ENCODE results near the gene ITPRIP. TPM values are rescaled to one million over a fixed set of nuclear protein-coding genes. Genes with fewer than 3 reads are reported as not detected.

Gene ITPRIP
- total and polyA plus RNA-seq, 3 experiments from 2014 or later = 12.8 to 23.1 (median 13.1) TPM

DNA sequence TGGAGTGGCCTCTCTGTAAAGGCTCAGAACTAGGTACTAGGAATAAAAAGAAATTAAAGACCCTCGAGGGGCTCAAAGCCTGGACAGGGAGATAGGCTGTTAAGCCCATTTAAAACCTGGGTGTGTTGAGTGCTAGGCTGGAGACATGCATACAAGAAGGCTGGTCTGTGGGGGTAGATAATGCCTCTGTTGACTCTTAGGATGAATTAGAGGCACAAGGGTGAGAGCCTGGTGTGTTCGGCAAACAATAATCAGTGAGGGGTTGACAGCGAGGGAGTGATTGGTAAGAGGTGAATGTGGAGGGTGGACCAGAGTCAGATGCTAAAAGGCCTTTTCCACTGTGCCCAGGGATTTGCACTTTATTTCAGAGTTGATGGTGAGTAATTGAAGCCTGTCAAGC is 56.6 kb downstream of the ITPRIP start:
- Mint-ChIP-seq H3K27ac (no peak overlapping the region), H3K27me3 (peaks cover 5 to 26% of the 10 kb centered on the region in 2 donors), H3K36me3 (peaks cover 0 to 2% (median 0%) of the 10 kb centered on the region in 3 donors), H3K4me1 (no peaks in the 10 kb centered on the region), H3K9me3 (no peaks in the 10 kb centered on the region), H3K4me3 (no peak overlapping the region)
- Histone ChIP-seq H3K4me3 (ENCODE audit: low read length) (no peak overlapping the region), H3K27me3 (ENCODE audit: insufficient read depth, low read length, poor library complexity, severe bottlenecking) (no peaks in the 10 kb centered on the region), H3K27ac (ENCODE audit: low read depth, low read length) (no peak overlapping the region), H3K9me3 (ENCODE audit: low read length) (no peaks in the 10 kb centered on the region), H3K36me3 (ENCODE audit: insufficient read depth, low read length) (no peaks in the 10 kb centered on the region), H3K4me1 (ENCODE audit: insufficient read depth, low read length) (no peaks in the 10 kb centered on the region)
- no peak for DNase-seq
- POLR2A ChIA-PET = no interaction called here
- CTCF ChIA-PET = interaction anchor here (2.1 kb wide), 1 partner anchor 10 kb away, joined by 12 read pairs; no protein-coding TSS in a partner anchor

DNA sequence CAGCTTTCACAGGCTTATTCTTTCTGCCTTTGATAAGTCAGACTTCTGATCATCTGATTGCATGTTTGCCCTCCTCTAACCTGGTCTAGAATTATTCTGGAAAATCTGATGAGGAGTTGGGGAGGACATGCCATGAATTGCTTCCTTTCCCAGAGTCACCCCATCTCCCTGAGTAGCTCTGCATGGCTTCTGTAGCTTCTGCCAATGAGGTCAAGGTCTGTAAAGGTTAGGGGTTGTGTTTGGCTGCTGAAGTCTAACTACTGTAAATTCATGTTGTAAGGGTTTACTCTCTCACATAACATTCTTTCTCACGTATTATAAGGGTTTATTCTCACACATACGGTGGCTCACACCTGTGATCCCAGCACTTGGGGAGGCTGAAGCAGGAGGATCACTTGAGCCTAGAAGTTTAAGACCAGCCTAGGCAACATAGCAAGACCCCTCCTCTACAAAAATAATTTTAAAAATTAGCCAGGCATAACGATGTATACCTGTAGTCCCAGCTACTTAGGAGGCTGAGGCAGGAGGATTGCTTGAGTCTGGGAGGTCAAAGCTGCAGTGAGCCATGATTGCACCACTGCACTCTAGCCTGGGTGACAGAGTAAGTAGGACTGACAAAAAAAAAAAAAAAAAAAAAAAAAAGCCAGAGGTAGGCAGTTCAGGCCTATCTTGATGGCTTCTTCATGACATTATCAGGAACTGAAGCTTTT is 58.6 kb downstream of the ITPRIP start:
- Mint-ChIP-seq H3K4me3 (no peak overlapping the region), H3K4me1 (peaks cover 0 to 2% (median 0%) of the 10 kb centered on the region in 3 donors), H3K36me3 (peaks cover 0 to 2% (median 0%) of the 10 kb centered on the region in 3 donors), H3K27me3 (peaks cover 5 to 36% of the 10 kb centered on the region in 2 donors), H3K9me3 (no peaks in the 10 kb centered on the region), H3K27ac (no peak overlapping the region)
- no peaks in the 10 kb centered on the region for H3K9me3 ChIP-seq (ENCODE audit: low read length)
- no peak for DNase-seq
- CTCF ChIA-PET = interaction anchor here (0.7 to 8.5 kb wide), 4 partner anchors 9 to 70 kb away, joined by 3 to 79 read pairs (median 4); no protein-coding TSS in a partner anchor
- H3K36me3 ChIP-seq (ENCODE audit: insufficient read depth, low read length) = no peaks in the 10 kb centered on the region
- POLR2A ChIA-PET = no interaction called here
- H3K27ac ChIP-seq (ENCODE audit: low read depth, low read length) = no peak overlapping the region
- H3K4me3 ChIP-seq (ENCODE audit: low read length) = no peak overlapping the region
- H3K27me3 ChIP-seq (ENCODE audit: insufficient read depth, low read length, poor library complexity, severe bottlenecking) = no peaks in the 10 kb centered on the region
- H3K4me1 ChIP-seq (ENCODE audit: insufficient read depth, low read length) = peaks cover 3% of the 10 kb centered on the region

DNA sequence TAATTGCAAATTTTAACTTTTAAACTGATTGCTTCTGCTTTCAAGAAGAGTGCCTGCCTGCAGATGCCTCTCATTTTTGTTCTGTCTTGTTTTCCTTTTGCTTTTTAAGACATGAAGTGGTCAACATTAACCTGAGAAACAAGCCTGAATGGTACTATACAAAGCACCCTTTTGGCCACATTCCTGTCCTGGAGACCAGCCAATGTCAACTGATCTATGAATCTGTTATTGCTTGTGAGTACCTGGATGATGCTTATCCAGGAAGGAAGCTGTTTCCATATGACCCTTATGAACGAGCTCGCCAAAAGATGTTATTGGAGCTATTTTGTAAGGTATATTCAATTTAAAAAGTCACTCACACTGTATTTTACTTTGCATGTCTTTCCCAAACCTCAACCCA is 60.5 kb downstream of the ITPRIP start:
- Histone ChIP-seq H3K27me3 (ENCODE audit: insufficient read depth, low read length, poor library complexity, severe bottlenecking) (no peaks in the 10 kb centered on the region), H3K4me1 (ENCODE audit: insufficient read depth, low read length) (peaks cover 3% of the 10 kb centered on the region), H3K4me3 (ENCODE audit: low read length) (no peak overlapping the region), H3K9me3 (ENCODE audit: low read length) (no peaks in the 10 kb centered on the region), H3K27ac (ENCODE audit: low read depth, low read length) (no peak overlapping the region), H3K36me3 (ENCODE audit: insufficient read depth, low read length) (no peaks in the 10 kb centered on the region)
- POLR2A ChIA-PET = no interaction called here
- peaks cover 0 to 2% (median 0%) of the 10 kb centered on the region in 3 donors for H3K36me3 Mint-ChIP-seq
- no peak overlapping the region for H3K27ac Mint-ChIP-seq
- no peak overlapping the region for H3K4me3 Mint-ChIP-seq
- DNase-seq = no peak
- CTCF ChIA-PET = interaction anchor here (1.0 to 8.5 kb wide), 4 partner anchors 12 to 73 kb away, joined by 4 to 79 read pairs (median 32); partner anchors contain the start of gene GSTO1
- no peaks in the 10 kb centered on the region for H3K9me3 Mint-ChIP-seq
- peaks cover 8 to 40% of the 10 kb centered on the region in 2 donors for H3K27me3 Mint-ChIP-seq
- H3K4me1 Mint-ChIP-seq = peaks cover 0 to 6% (median 0%) of the 10 kb centered on the region in 3 donors

DNA sequence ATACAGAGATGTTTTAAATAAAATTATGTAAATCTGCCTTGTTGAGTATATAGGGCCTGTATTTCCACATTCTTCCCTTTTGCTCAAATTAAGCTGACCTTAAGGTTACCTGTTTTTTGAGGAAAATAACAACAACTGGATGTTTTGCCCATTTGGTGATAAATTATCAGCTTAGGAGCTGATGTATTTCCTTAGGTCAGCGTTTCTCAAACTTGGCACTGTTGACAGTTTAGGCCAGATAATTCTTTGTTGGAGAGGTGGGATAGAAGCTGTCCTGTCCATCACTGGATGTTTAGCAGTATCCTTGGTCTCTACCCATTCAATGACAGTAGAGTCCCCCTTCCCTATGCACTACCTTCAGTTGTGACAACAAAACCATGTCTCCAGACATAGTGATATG is 62.1 kb downstream of the ITPRIP start:
- Histone ChIP-seq H3K9me3 (ENCODE audit: low read length) (no peaks in the 10 kb centered on the region), H3K4me3 (ENCODE audit: low read length) (no peak overlapping the region), H3K27me3 (ENCODE audit: insufficient read depth, low read length, poor library complexity, severe bottlenecking) (no peaks in the 10 kb centered on the region), H3K4me1 (ENCODE audit: insufficient read depth, low read length) (peaks cover 3% of the 10 kb centered on the region), H3K36me3 (ENCODE audit: insufficient read depth, low read length) (no peaks in the 10 kb centered on the region), H3K27ac (ENCODE audit: low read depth, low read length) (no peak overlapping the region)
- peaks cover 0 to 6% (median 0%) of the 10 kb centered on the region in 3 donors for H3K4me1 Mint-ChIP-seq
- no peaks in the 10 kb centered on the region for H3K9me3 Mint-ChIP-seq
- DNase-seq = no peak
- H3K4me3 Mint-ChIP-seq = no peak overlapping the region
- ChIA-PET POLR2A (no interaction called here), CTCF (interaction anchor here (1.6 to 8.5 kb wide), 7 partner anchors 13 to 70 kb away, joined by 5 to 79 read pairs (median 11); partner anchors contain the start of genes GSTO1 and ITPRIP)
- peaks cover 8 to 40% of the 10 kb centered on the region in 2 donors for H3K27me3 Mint-ChIP-seq
- H3K36me3 Mint-ChIP-seq = peaks cover 0 to 2% (median 0%) of the 10 kb centered on the region in 3 donors
- H3K27ac Mint-ChIP-seq = no peak overlapping the region

DNA sequence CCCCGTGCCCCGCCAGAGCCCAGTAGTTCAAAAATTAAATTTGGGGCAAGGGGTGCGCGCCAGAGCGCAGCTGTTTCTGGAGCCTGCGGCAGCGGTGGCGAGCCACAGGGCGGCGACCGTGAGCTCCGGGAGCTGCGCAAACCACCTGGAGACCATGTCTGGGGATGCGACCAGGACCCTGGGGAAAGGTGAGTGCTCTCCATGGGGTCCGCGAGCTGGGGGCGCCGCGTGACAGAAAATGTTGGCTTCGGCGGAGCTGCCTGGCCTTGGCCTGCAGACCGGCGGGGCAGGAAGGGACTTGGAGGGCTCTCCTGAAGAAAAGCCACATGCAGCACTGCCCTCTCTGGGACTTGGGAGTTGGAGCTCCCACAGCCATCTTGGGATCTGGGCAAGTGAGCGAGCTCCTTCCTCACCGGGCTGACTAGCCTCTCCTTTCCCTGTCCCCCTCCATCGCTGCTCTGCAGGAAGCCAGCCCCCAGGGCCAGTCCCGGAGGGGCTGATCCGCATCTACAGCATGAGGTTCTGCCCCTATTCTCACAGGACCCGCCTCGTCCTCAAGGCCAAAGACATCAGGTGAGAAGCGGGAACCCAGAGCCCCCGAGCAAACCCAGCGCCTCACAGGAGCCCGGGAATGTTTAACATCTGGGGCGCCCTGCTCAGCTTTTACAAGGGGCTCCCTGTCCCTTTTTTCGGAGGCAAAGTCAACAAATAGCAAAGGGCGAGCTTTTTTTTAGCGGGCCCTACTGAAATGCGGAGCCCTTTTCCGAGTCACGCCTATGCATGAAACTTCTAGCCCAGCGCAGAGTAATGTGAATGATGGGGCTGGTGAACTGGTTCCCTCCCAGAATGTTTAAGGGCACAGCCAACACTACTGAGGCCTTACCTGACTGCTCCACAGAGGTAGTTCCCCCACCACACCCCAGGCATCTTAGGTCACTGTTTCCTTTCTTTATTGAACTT is 63.2 kb downstream of the ITPRIP start:
- no peaks in the 10 kb centered on the region for H3K27me3 ChIP-seq (ENCODE audit: insufficient read depth, low read length, poor library complexity, severe bottlenecking)
- Mint-ChIP-seq H3K27ac (no peak overlapping the region), H3K36me3 (no peaks in the 10 kb centered on the region), H3K9me3 (no peaks in the 10 kb centered on the region), H3K27me3 (peaks cover 8 to 35% of the 10 kb centered on the region in 2 donors), H3K4me3 (peak overlapping the region in 3 of 7 donors; percentile 15 to 52 (median 20)), H3K4me1 (peaks cover 0 to 6% (median 0%) of the 10 kb centered on the region in 3 donors)
- DNase-seq = peak in 4 of 5 donors; percentile 18 to 51 (median 35)
- ChIA-PET POLR2A (interaction anchor here (1.0 to 1.3 kb wide), 4 partner anchors 63 to 153 kb away, joined by 3 to 4 read pairs (median 4); partner anchors contain the start of genes CFAP58, ITPRIP and SFR1), CTCF (interaction anchor here (1.1 to 8.5 kb wide), 24 partner anchors 8 to 563 kb away, joined by 3 to 79 read pairs (median 6); partner anchors contain the start of genes CFAP58, GSTO1 and ITPRIP)
- H3K27ac ChIP-seq (ENCODE audit: low read depth, low read length) = no peak overlapping the region
- no peak overlapping the region for H3K4me3 ChIP-seq (ENCODE audit: low read length)
- H3K36me3 ChIP-seq (ENCODE audit: insufficient read depth, low read length) = no peaks in the 10 kb centered on the region
- no peaks in the 10 kb centered on the region for H3K9me3 ChIP-seq (ENCODE audit: low read length)
- H3K4me1 ChIP-seq (ENCODE audit: insufficient read depth, low read length) = peaks cover 3% of the 10 kb centered on the region

DNA sequence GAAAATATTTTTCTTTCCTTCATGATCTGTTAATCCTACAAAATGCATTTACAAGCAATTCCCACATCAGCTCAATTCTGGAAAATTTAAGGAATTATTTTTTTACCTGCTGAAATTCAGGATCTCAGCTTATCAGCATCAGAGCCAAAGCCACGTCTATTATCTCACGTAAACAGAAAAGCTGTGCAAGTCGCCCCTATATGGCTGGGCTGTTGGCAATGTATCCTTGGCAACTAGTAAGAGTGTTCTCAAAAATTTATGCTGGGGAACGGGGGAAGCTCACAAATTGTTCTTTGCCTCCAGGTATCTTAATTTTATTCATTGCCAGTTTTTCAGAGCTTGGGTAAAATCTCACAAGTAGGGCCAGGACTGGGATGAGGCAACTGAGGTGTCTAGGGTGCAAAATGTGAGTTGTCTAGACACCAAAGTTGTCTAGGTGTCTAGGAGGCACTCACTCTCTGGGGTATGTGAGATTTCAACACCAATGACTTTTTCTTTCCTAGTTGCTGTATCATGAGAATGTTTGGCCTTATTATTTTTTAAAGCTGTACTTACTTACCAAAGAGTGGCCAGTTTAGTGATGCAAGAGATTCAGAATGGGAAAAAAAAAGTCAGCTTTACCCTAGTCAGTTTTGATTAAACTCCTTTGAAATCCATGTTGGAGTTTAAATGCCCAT is 64.2 kb downstream of the ITPRIP start:
- Mint-ChIP-seq H3K4me1 (peaks cover 4 to 14% (median 8%) of the 10 kb centered on the region in 3 donors), H3K27ac (no peak overlapping the region)
- POLR2A ChIA-PET = interaction anchor here (0.7 to 1.3 kb wide), 4 partner anchors 19 to 152 kb away, joined by 3 to 4 read pairs (median 4); partner anchors contain the start of genes GSTO1, ITPRIP and SFR1

DNA sequence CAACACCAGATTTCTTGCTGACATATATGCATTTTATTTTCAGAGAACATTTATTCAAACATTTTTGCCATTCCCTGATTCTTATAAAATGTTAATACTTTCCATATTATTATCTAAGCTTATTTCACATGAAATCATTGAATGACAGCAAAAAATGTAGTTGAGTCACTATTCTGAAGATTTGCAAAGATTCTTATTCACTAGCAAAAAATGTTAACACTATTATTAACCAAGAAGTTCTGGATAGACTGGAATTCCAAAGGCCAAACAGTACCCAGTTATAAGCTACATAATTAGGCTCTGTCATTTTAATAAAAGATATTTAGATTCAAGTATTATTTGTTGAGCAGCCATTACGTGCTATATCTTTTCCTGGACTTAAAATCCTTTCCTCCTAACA is 65.0 kb downstream of the ITPRIP start:
- ChIA-PET POLR2A (interaction anchor here (0.7 to 1.3 kb wide), 2 partner anchors 19 to 152 kb away, joined by 3 read pairs; partner anchors contain the start of genes GSTO1 and SFR1), CTCF (interaction anchor here (0.8 to 8.5 kb wide), 14 partner anchors 8 to 80 kb away, joined by 3 to 79 read pairs (median 14); partner anchors contain the start of genes CFAP58 and GSTO1)
- H3K27me3 Mint-ChIP-seq = peaks cover 8 to 24% of the 10 kb centered on the region in 2 donors
- no peaks in the 10 kb centered on the region for H3K27me3 ChIP-seq (ENCODE audit: insufficient read depth, low read length, poor library complexity, severe bottlenecking)
- no peaks in the 10 kb centered on the region for H3K36me3 ChIP-seq (ENCODE audit: insufficient read depth, low read length)
- H3K4me1 ChIP-seq (ENCODE audit: insufficient read depth, low read length) = peaks cover 10% of the 10 kb centered on the region
- no peak for DNase-seq
- H3K4me1 Mint-ChIP-seq = peaks cover 8 to 21% (median 11%) of the 10 kb centered on the region in 3 donors
- H3K36me3 Mint-ChIP-seq = peaks cover 0 to 9% (median 0%) of the 10 kb centered on the region in 3 donors
- H3K9me3 Mint-ChIP-seq = no peaks in the 10 kb centered on the region
- H3K27ac Mint-ChIP-seq = peak overlapping the region in 1 of 8 donors; percentile 20
- H3K27ac ChIP-seq (ENCODE audit: low read depth, low read length) = no peak overlapping the region
- H3K9me3 ChIP-seq (ENCODE audit: low read length) = no peaks in the 10 kb centered on the region
- H3K4me3 ChIP-seq (ENCODE audit: low read length) = no peak overlapping the region
- no peak overlapping the region for H3K4me3 Mint-ChIP-seq

More for the DNA sequence above, 64.2 kb downstream of the ITPRIP start:
- no peak overlapping the region for H3K4me3 ChIP-seq (ENCODE audit: low read length)
- H3K4me1 ChIP-seq (ENCODE audit: insufficient read depth, low read length) = peaks cover 10% of the 10 kb centered on the region
- H3K36me3 ChIP-seq (ENCODE audit: insufficient read depth, low read length) = no peaks in the 10 kb centered on the region
- no peaks in the 10 kb centered on the region for H3K27me3 ChIP-seq (ENCODE audit: insufficient read depth, low read length, poor library complexity, severe bottlenecking)
- H3K4me3 Mint-ChIP-seq = no peak overlapping the region
- peaks cover 8 to 30% of the 10 kb centered on the region in 2 donors for H3K27me3 Mint-ChIP-seq
- CTCF ChIA-PET = interaction anchor here (0.8 to 8.5 kb wide), 25 partner anchors 9 to 562 kb away, joined by 3 to 79 read pairs (median 6); partner anchors contain the start of genes CFAP58, GSTO1 and ITPRIP
- no peak for DNase-seq
- H3K36me3 Mint-ChIP-seq = peaks cover 0 to 3% (median 0%) of the 10 kb centered on the region in 3 donors
- no peaks in the 10 kb centered on the region for H3K9me3 Mint-ChIP-seq
- no peaks in the 10 kb centered on the region for H3K9me3 ChIP-seq (ENCODE audit: low read length)
- H3K27ac ChIP-seq (ENCODE audit: low read depth, low read length) = no peak overlapping the region
